ENCODE measurements around the gene CSNK2A3. TPM values are rescaled to one million over a fixed set of nuclear protein-coding genes. Genes with fewer than 3 reads are reported as not detected.

The CSNK2A3 gene
- total RNA-seq, 1 donor = 3.9 TPM

DNA sequence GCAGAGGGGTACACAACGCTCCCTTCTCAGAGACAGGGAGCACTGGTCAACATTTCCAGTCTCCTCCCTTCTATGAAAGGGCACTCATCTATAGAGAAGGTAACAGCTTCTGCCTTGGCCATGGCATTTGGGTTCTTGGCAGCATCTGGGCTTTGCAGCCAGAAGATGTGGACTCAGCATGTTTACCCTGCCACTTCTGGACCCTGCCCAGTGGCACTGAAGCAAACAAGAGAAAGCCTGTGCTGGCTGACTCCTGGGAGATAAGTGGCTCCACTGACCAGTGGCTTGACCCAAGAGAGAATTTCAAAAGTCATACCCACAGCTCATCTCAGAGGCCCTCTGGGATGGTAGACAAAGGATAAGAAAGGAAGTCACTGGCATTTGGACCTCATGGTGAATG, 8.0 kb downstream of the CSNK2A3 start:
- no peak overlapping the region for H3K4me3 ChIP-seq (ENCODE audit: low read depth, low read length)
- DNase-seq (ENCODE audit: low read depth) = no peak
- TF ChIP-seq, protein P1, sequence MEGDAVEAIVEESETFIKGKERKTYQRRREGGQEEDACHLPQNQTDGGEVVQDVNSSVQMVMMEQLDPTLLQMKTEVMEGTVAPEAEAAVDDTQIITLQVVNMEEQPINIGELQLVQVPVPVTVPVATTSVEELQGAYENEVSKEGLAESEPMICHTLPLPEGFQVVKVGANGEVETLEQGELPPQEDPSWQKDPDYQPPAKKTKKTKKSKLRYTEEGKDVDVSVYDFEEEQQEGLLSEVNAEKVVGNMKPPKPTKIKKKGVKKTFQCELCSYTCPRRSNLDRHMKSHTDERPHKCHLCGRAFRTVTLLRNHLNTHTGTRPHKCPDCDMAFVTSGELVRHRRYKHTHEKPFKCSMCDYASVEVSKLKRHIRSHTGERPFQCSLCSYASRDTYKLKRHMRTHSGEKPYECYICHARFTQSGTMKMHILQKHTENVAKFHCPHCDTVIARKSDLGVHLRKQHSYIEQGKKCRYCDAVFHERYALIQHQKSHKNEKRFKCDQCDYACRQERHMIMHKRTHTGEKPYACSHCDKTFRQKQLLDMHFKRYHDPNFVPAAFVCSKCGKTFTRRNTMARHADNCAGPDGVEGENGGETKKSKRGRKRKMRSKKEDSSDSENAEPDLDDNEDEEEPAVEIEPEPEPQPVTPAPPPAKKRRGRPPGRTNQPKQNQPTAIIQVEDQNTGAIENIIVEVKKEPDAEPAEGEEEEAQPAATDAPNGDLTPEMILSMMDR (IDR thresholded peaks at IDR 0.05; ENCODE audit: insufficient read depth, low read depth, low read length) = no peak

DNA sequence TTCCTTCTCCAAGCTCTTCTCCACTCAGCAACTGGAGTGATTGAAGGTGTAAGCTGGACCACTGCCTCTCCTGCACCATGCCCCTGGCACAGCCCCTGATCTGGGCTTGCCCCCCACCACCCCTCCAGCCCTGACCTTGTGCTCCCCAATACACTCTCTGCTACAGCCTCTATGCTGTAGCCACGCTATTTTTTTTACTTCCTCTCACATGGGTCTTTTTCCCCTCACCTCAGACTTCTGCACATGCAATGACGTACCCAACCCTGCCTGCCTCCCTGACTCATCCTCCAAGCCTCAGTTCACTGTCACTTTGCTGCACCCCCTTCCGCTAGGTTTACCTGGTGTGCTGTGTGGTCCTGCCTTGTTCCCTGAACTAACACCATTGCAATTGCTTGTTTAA, 9.0 kb downstream of the CSNK2A3 start:
- DNase-seq (ENCODE audit: low read depth) = no peak
- TF ChIP-seq, protein P1 (IDR thresholded peaks at IDR 0.05; ENCODE audit: insufficient read depth, low read depth, low read length) = no peak
- H3K4me3 ChIP-seq (ENCODE audit: low read depth, low read length) = no peak overlapping the region

DNA sequence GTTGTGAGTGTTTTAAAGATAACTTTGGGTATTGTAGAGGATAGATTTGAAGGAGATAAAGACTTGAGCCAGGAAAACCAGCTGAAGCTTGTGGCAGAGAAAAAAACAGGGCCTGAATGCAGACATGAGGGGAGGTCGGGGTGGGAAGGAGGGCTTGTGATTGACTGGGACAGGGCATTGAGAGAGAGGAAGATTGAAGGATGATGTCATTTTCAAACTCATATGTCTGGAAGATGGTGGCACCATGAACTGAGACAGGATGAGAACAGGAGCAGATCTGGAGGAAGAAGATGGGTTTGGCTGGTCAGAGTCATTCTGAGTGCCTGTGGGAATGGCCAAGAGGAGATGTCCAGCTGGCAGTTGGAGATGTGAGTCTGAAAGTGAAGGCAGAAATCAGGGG, 14.7 kb downstream of the CSNK2A3 start:
- no peak for DNase-seq (ENCODE audit: low read depth)
- TF ChIP-seq, protein P1 (IDR thresholded peaks at IDR 0.05; ENCODE audit: insufficient read depth, low read depth, low read length) = no peak
- H3K4me3 ChIP-seq (ENCODE audit: low read depth, low read length) = no peak overlapping the region

DNA sequence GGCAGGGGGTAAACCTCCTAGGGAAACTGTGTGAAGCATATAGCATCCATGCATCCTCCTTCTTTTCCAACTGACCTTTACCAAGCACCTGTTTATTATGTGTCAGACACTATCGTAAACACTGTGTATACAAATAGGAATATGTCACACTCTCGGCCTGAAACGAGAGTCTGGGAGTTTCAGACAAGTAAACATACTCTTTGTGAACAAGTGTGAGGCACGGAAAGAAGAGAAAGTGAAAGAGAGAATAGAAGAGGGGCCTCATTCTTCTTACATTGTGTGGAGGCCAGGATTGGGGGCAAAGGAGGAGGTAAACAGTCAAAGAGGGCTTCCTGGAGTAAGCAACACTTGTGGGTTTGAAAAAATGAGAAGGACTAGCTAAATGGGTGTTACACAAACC, 16.4 kb downstream of the CSNK2A3 start:
- no peak for DNase-seq (ENCODE audit: low read depth)
- TF ChIP-seq, protein P1 (IDR thresholded peaks at IDR 0.05; ENCODE audit: insufficient read depth, low read depth, low read length) = no peak
- no peak overlapping the region for H3K4me3 ChIP-seq (ENCODE audit: low read depth, low read length)

DNA sequence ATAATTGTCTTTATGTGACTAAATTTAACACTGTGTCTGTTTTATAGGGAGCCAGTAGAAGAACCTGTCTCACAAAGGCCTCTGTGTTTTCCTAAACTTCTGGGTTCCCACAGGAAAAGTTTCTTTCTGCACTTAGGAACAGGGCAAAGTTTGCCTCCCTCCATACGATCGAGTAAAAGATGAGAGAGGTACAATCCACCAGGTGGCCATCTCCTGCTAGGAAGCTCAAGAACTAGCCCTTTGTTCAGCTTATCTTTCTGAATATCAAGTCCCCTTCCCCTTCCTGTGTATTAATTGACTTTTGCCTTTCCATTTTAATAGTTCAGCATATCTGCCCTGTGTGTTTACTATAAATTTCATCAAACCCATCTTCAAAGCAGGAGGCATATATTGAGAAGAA, 18.0 kb downstream of the CSNK2A3 start:
- no peak for DNase-seq (ENCODE audit: low read depth)
- H3K4me3 ChIP-seq (ENCODE audit: low read depth, low read length) = no peak overlapping the region
- TF ChIP-seq, protein P1 (IDR thresholded peaks at IDR 0.05; ENCODE audit: insufficient read depth, low read depth, low read length) = no peak

DNA sequence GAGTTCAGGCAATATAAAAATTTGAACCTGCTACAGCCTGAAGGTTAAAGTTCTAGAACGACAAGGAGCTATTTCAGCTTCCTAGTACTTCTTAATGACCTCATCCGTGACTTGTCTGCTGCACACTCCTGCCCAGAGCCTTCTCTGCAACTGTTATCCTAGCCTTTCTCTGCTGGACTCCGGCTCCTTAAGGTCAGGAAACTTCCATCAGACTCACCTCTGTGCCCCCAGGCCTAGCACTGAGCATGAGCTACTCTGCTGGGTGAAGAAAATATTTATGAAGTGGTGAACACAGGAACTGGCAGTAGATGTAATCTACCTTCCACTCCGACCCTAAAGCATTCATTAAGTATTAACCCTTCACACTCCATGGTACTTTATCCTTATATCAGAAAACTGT, 18.4 kb downstream of the CSNK2A3 start:
- TF ChIP-seq, protein P1 (IDR thresholded peaks at IDR 0.05; ENCODE audit: insufficient read depth, low read depth, low read length) = no peak
- no peak for DNase-seq (ENCODE audit: low read depth)
- no peak overlapping the region for H3K4me3 ChIP-seq (ENCODE audit: low read depth, low read length)

DNA sequence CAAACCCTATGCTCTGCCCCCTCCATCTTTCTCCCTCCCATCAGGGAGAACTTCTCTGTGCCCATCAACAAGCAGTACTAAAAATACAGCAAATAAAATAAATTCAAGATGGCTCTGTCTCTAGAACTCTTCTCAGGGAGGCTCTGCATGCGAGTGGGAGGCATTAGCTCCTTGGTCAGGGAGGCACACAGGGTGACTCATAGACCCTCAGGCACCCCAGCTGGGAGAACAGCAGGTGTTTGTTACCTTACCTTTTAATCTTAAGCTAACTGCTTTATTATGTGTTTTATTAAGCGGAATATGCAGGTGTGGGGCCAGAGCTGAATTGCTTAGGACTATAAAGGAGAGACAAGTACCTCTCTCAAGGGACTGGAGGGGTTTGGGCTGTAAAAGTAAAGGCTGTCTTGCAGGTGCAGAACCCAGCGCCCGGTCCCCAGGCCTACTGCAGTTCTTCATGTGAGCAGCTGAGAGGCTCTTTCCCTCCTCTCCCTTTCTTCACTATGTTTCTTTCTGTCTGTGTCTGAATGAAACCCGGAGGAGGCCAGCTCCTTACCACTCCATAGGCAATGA, 20.8 kb downstream of the CSNK2A3 start:
- TF ChIP-seq, protein P1 (IDR thresholded peaks at IDR 0.05; ENCODE audit: insufficient read depth, low read depth, low read length) = no peak
- DNase-seq (ENCODE audit: low read depth) = no peak
- no peak overlapping the region for H3K4me3 ChIP-seq (ENCODE audit: low read depth, low read length)

All from fibroblast of villous mesenchyme (primary cell).